GM19239 (cell line): ENCODE results near the gene GALNT2.

ENCODE experiments used
- DNase-seq: peaks from one replicate; pipeline ENCODE4 v3.0.0; 2011; ENCODE audit warnings: low spot score; ENCODE audit not compliant: insufficient read length
- FAIRE-seq: peaks from 2 replicates; lab custom pipeline; 2011; peaks lifted over from hg19 to GRCh38; lab: Jason Lieb, UNC

Gene GALNT2

GRCh38 chr1:230197644-230198567 is 130.9 kb downstream of the GALNT2 start:
- no peak for DNase-seq
- FAIRE-seq = no peak

DNA sequence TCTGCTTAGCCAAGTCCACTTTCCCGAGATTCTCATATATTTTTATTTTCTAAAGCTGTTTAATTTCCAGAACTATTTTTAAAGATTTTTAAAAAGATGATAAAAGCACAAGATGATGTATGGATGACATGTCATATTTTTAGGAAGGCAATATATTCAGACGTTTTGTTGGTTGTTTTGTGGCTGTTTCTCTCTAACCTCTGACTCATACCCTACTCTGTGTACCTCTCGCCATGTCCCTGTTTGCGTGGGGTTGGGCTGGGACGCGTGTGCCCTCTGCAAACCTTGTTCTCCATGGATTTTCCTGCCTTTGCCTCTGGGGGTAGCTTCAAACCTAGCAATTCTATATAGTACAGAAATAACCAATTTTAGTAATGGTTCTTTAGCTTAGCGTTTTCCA is 132.0 kb downstream of the GALNT2 start:
- DNase-seq = no peak
- FAIRE-seq = no peak

GRCh38 chr1:230199554-230199953 is 132.5 kb downstream of the GALNT2 start:
- no peak for FAIRE-seq
- DNase-seq = no peak

- DNase-seq (no peak), FAIRE-seq (no peak)
Observed at GRCh38 chr1:230200276-230200675, 133.2 kb downstream of the GALNT2 start.

- FAIRE-seq (no peak), DNase-seq (no peak)
Observed at GRCh38 chr1:230201445-230201844, 134.4 kb downstream of the GALNT2 start.

DNA sequence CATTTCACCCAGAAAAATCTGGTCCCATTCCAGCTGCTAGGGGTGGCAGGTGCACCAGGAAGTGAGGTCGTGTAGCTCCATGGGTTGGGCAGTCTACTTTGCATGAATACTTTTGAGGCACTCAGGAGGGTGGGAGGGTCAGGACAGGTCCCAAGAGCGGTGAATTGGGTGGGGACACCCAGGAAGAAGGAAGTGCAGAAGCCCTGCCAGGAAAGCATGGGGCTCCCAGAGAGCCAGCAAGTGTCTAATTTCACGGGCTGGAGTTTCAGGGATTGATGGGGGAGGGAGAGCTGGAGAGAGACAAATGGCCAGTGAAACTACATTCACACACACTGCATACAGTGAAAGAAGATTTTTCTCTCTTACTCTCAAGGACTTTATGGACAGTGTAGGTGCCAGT is 137.8 kb downstream of the GALNT2 start:
- FAIRE-seq (no peak), DNase-seq (no peak)

DNA sequence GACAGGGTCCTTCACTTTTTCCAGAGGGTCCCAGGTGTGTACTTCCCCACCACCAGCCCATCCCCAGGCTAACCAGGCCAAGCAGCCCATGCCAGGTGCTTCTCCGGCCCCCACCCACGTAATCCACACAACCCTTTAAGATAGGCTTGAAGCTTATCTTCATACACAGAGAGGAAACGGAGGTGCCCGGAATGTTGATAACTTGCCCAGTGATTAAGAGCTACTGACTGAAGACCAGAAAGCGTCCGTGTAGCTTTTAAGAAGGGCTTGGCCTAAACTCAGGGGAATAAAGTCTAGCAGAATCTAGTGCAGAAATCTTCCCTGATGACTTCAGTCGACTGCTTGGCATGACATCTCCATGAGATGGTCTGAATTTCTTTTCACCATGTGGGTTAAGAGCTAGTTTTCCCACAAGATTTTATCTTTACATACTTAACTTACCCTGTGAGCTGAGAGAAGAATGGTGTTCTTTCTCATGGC is 138.7 kb downstream of the GALNT2 start:
- FAIRE-seq = no peak
- DNase-seq = no peak

- DNase-seq (no peak), FAIRE-seq (no peak)
Observed at GRCh38 chr1:230206207-230206606, 139.2 kb downstream of the GALNT2 start.

GRCh38 chr1:230206976-230207375 is 139.9 kb downstream of the GALNT2 start:
- DNase-seq (no peak), FAIRE-seq (no peak)

DNA sequence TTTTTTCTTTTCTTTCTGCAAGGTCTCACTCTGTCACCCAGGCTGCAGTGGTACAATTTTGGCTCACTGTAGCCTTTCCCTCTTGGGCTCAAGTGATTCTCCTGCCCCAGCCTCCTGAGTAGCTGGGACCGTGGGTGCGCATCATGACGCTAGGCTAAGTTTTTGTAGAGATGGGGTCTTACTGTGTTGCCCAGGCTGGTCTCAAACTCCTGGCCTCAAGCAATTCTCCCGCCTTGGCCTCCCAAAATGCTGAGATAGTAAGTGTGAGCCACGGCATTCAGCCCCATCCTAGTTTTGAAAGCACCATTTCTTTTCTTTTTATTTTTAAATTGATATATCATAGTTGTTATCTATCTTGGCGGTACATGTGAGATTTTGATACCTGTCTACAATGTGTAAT is 140.6 kb downstream of the GALNT2 start:
- no peak for FAIRE-seq
- no peak for DNase-seq

DNA sequence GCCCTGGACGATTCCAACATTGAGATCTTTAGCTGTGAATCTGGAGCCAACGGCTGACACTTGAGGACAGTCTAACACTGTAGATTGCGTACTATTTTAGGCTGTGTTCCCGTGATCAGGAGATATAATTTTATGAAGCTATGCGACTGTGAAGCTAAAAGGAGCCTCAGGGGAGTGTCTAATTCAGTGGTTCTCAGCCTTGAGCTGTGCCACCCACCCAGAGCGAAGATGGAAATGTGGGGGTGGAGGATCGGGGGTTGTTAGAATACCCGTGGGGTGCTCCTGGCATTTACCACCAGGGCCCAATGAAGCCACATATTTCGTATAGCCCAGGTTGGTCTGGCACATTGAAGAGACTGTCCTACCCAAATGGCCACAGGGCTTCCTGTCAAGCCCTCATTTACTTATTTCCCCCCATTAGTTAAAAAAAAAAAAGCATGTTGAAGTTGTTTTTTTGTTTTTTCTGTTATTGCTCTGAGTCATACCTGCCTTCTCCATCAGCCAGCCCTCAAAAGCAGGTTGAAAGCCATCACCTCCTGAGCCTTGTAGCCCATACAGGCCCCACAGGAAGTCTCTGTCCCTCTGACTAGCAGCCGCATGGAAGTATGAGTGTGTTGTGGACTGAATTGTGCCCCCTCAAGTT is 141.7 kb downstream of the GALNT2 start:
- FAIRE-seq = peak; percentile 90
- peak; percentile 19 for DNase-seq

DNA sequence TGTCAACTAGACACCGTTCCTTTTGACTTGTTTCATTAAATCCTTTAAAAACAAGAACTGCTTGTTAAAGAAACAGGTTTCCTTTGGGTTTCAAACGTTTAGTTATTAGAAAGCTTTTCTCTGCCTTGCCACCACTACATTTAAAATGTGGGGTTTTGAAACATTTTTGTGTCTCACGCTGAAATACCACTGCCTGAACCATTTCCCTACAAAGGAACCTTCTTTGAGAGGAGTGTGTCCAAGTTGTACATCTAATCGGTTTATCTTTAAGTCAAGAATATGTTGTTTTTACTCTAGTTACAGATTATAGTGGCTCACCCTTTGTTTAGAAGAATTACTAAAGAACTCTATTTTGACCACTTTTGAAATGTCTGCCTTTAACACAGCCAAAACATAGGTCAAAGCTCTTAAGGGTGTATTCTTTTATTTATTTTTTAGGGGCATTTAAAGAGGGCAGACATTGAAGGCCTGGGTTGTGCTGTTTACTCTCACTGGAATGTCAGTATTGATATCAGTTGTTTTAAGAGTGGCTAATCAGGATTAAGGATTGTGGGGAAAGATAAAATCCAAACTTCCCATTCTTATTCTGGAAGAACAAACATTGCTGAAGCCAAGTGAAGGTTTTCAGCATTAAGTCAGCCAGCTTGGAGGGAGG is 143.4 kb downstream of the GALNT2 start:
- FAIRE-seq = no peak

GRCh38 chr1:230210981-230211336 is 143.9 kb downstream of the GALNT2 start:
- FAIRE-seq = no peak
- DNase-seq = no peak

More for the DNA sequence above, 143.4 kb downstream of the GALNT2 start:
- no peak for DNase-seq

GRCh38 chr1:230211436-230212145 is 144.6 kb downstream of the GALNT2 start:
- DNase-seq (no peak), FAIRE-seq (peak; percentile 90)

GRCh38 chr1:230212405-230212936 is 145.4 kb downstream of the GALNT2 start:
- DNase-seq (peak; percentile 24), FAIRE-seq (peak; percentile 92)

DNA sequence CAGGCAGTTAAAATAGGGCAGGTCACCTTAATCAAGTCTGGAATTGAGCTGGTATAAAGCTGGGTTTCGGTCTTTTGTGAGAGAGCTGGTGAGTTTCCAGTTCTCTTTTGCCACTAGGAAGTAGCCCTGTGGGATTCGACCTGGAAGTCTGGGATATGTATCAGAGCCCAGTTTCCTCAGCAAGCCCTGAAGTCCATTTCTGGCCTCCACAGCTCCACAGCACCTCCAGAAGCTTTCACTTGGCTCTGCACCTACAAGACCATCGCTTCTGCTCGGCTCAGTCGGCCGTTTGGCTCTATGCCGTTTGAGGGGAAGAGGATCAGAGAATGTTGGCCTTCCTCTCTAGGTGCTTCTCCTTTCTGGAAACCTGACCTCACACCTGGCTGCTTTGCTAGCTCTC is 148.0 kb downstream of the GALNT2 start:
- peak; percentile 53 for FAIRE-seq
- no peak for DNase-seq

DNA sequence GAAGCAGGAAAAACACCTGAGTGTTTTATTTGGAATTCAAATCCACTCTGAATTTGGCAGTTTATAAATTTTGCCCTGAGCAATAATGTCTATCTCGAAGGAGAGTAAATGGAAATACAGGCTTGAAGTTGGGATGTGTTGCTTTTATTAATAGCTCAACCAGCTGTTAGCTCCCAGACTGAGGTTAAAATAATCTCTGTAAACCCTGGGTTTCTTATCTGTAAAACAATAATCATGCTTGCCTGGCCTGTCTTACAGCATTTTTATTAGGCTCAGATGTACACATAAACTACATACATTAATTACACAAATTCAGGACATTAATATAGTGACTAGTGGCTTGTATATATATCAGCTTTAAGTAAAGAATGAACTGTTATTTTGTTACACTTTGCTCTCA is 148.5 kb downstream of the GALNT2 start:
- peak; percentile 11 for FAIRE-seq
- DNase-seq = no peak

DNA sequence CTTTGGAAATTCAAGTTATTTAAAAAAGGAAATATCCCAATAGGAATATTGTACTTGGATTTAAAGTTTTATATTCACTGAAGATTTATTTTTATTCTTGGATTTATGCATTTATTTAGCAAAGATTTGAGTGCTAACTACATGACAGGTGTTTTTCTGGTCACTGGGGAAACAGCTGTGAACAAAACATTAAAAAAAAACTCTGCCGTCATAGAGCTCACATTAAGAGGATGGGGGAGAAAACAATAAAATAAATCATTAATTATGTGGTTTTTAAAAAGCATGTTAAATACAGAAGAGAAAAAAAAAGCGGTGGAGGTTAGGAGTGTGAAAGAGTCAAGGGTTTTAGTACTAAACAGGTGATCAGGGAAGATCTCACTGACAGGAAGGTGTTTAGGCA is 149.9 kb downstream of the GALNT2 start:
- no peak for FAIRE-seq
- no peak for DNase-seq

DNA sequence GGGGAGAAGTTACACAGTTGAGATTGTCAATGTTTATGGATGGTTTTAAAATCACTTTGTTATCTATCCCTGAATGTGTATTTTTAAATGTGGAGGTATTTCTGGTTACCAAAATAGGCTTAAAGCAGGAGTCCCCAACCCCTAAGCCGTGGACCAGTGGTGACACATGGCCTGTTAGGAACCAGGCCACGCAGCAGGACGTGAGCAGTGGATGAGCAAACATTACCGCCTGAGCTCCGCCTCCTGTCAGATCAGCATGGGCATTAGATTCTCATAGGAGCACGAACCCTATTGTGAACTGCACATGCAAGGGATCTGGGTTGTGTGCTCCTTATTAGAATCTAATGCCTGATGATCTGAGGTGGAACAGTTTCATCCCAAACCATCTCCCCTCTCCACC is 151.6 kb downstream of the GALNT2 start:
- DNase-seq (no peak), FAIRE-seq (no peak)
